ENCODE data around the gene KRTAP5-2.

GRCh38 chr11:1557051-1557884 lies 40.8 kb downstream of the KRTAP5-2 start:
- no peak for TF ChIP-seq EP300 (IDR thresholded peaks at IDR 0.05; ENCODE audit: low read length)
- TF ChIP-seq, protein P1, sequence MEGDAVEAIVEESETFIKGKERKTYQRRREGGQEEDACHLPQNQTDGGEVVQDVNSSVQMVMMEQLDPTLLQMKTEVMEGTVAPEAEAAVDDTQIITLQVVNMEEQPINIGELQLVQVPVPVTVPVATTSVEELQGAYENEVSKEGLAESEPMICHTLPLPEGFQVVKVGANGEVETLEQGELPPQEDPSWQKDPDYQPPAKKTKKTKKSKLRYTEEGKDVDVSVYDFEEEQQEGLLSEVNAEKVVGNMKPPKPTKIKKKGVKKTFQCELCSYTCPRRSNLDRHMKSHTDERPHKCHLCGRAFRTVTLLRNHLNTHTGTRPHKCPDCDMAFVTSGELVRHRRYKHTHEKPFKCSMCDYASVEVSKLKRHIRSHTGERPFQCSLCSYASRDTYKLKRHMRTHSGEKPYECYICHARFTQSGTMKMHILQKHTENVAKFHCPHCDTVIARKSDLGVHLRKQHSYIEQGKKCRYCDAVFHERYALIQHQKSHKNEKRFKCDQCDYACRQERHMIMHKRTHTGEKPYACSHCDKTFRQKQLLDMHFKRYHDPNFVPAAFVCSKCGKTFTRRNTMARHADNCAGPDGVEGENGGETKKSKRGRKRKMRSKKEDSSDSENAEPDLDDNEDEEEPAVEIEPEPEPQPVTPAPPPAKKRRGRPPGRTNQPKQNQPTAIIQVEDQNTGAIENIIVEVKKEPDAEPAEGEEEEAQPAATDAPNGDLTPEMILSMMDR (IDR thresholded peaks at IDR 0.05 in 2 of 3, conservative IDR thresholded peaks at IDR 0.05 in 1 of 3; ENCODE audit: insufficient read depth in 2 of 3, low read depth in 1 of 3, low read length in 3 of 3), result no peak
- no peak for TF ChIP-seq MYBL2 (IDR thresholded peaks at IDR 0.05; ENCODE audit: low read depth)
- no peak for TF ChIP-seq MYBL2 (CRISPR knock-in tag; IDR thresholded peaks at IDR 0.05; ENCODE audit: borderline replicate concordance)
- TF ChIP-seq MAFK (IDR thresholded peaks at IDR 0.05; ENCODE audit: low read length), result no peak
- no peak for TF ChIP-seq POLR2A (conservative IDR thresholded peaks at IDR 0.05)
- no peak for TF ChIP-seq ZNF436 (CRISPR knock-in tag; IDR thresholded peaks at IDR 0.05)
- TF ChIP-seq FOXK2 (conservative IDR thresholded peaks at IDR 0.05 in 1 of 2, IDR thresholded peaks at IDR 0.05 in 1 of 2; ENCODE audit: low read depth in 2 of 2), result no peak
- TF ChIP-seq CREBBP (IDR thresholded peaks at IDR 0.05; ENCODE audit: low read depth, low read length), result no peak
- TF ChIP-seq NCOA4 (IDR thresholded peaks at IDR 0.05; ENCODE audit: partially characterized antibody), result no peak
- no peak for TF ChIP-seq CBX2 (IDR thresholded peaks at IDR 0.05; ENCODE audit: insufficient read depth, low read length, poor library complexity, severe bottlenecking)

Data from K562 (cell line).